HEK293 (cell line): ENCODE results near the gene SULT4A1.

Source experiments
- CTCF ChIA-PET: fragments of 350-600 bp; formaldehyde crosslinking; extraction: SDS; loops from one replicate; lab custom pipeline; 2021; ENCODE audit warnings: antibody characterized with exemption; lab: Yijun Ruan, JAX
- POLR2A ChIA-PET: fragments of 300-600 bp; formaldehyde crosslinking; extraction: SDS; loops from one replicate; lab custom pipeline; 2020; ENCODE audit warnings: antibody characterized with exemption, inconsistent platforms; lab: Yijun Ruan, JAX
- H3K27ac ChIP-seq: fragments of 200-500 bp; sonication (Bioruptor generic); 2 replicates; pipeline ENCODE4 v1.5.1; 2014; ENCODE audit warnings: low read depth, low read length, control low read depth, inconsistent platforms; ENCODE audit errors: extremely low read depth
- H3K36me3 ChIP-seq, 2 experiments: fragments of 200-500 bp in 1 of 2; sonication (Bioruptor generic) in 1 of 2; 1 replicate in 1 of 2; 2 replicates in 1 of 2; pipeline ENCODE4 v1.5.1; 2014 to 2017; ENCODE audit warnings: inconsistent platforms in 2 of 2, low read length in 2 of 2; ENCODE audit not compliant: control insufficient read depth in 2 of 2, insufficient read depth in 1 of 2
- H3K4me1 ChIP-seq: fragments of 200-500 bp; sonication (Bioruptor generic); 2 replicates; pipeline ENCODE4 v1.5.1; 2014; ENCODE audit warnings: mild to moderate bottlenecking, low read length, inconsistent platforms; ENCODE audit not compliant: control insufficient read depth, insufficient read depth
- H3K4me3 ChIP-seq: 2 replicates; pipeline ENCODE4 v1.5.1; 2011; ENCODE audit warnings: low read depth, mild to moderate bottlenecking, control low read depth, low read length, moderate library complexity
- H3K9me3 ChIP-seq: fragments of 200-500 bp; sonication (Bioruptor generic); 2 replicates; pipeline ENCODE4 v1.5.1; 2014; ENCODE audit warnings: low read depth, low read length, inconsistent platforms; ENCODE audit not compliant: control insufficient read depth, insufficient read depth
- FEZF1 ChIP-seq: fragments of 450-650 bp; formaldehyde crosslinking; IDR thresholded peaks from 2 replicates; pipeline ENCODE4 v1.5.1; 2016; ENCODE audit warnings: missing biosample characterization, missing genetic modification characterization
- GLIS1 ChIP-seq: fragments of 450-650 bp; formaldehyde crosslinking; IDR thresholded peaks from 2 replicates; pipeline ENCODE4 v1.5.1; 2016; ENCODE audit warnings: missing biosample characterization, missing genetic modification characterization
- KLF17 ChIP-seq: fragments of 450-650 bp; formaldehyde crosslinking; IDR thresholded peaks from 2 replicates; pipeline ENCODE4 v1.5.1; 2016; ENCODE audit warnings: missing biosample characterization, missing genetic modification characterization
- TCF7L2 ChIP-seq: IDR thresholded peaks from 2 replicates; pipeline ENCODE4 v1.6.1; 2011; ENCODE audit warnings: low read depth, mild to moderate bottlenecking, inconsistent platforms, low read length, moderate library complexity, borderline replicate concordance
- ZIC2 ChIP-seq: fragments of 450-650 bp; formaldehyde crosslinking; IDR thresholded peaks from 2 replicates; pipeline ENCODE4 v1.5.1; 2016; ENCODE audit warnings: missing biosample characterization, missing genetic modification characterization
- ZNF138 ChIP-seq: fragments of 450-650 bp; formaldehyde crosslinking; IDR thresholded peaks from 2 replicates; pipeline ENCODE4 v1.5.1; 2016; ENCODE audit warnings: missing biosample characterization, missing genetic modification characterization, borderline replicate concordance
- ZNF16 ChIP-seq: fragments of 450-650 bp; formaldehyde crosslinking; IDR thresholded peaks from 2 replicates; pipeline ENCODE4 v1.5.1; 2016; ENCODE audit warnings: low read depth, missing biosample characterization, missing genetic modification characterization
- ZNF18 ChIP-seq: fragments of 450-650 bp; formaldehyde crosslinking; IDR thresholded peaks from 2 replicates; pipeline ENCODE4 v1.5.1; 2016; ENCODE audit warnings: missing biosample characterization, missing genetic modification characterization
- ZNF184 ChIP-seq: fragments of 450-650 bp; IDR thresholded peaks from 2 replicates; pipeline ENCODE4 v1.5.1; 2018; ENCODE audit warnings: missing biosample characterization, mild to moderate bottlenecking, missing genetic modification characterization
- ZNF416 ChIP-seq: fragments of 450-650 bp; formaldehyde crosslinking; IDR thresholded peaks from 2 replicates; pipeline ENCODE4 v1.5.1; 2016; ENCODE audit warnings: missing biosample characterization, missing genetic modification characterization
- ZNF544 ChIP-seq: fragments of 450-650 bp; formaldehyde crosslinking; IDR thresholded peaks from 2 replicates; pipeline ENCODE4 v1.5.0; 2017; ENCODE audit warnings: missing biosample characterization, missing genetic modification characterization
- ZNF621 ChIP-seq: fragments of 450-650 bp; formaldehyde crosslinking; IDR thresholded peaks from 2 replicates; pipeline ENCODE4 v1.5.1; 2017; ENCODE audit warnings: missing biosample characterization, missing genetic modification characterization
- ZNF624 ChIP-seq: fragments of 450-650 bp; formaldehyde crosslinking; IDR thresholded peaks from 2 replicates; pipeline ENCODE4 v1.5.1; 2017; ENCODE audit warnings: missing biosample characterization, missing genetic modification characterization
- ZNF639 ChIP-seq: fragments of 450-650 bp; formaldehyde crosslinking; IDR thresholded peaks from 2 replicates; pipeline ENCODE4 v1.5.1; 2016; ENCODE audit warnings: missing biosample characterization, missing genetic modification characterization
- TF ChIP-seq, protein P1 (sequence below): fragments of 450-650 bp; formaldehyde crosslinking; IDR thresholded peaks from 2 replicates; pipeline ENCODE4 v1.5.1; 2017; ENCODE audit warnings: missing biosample characterization, missing genetic modification characterization
- TF ChIP-seq, protein P2 (sequence below): fragments of 450-650 bp; formaldehyde crosslinking; IDR thresholded peaks from 2 replicates; pipeline ENCODE4 v1.5.1; 2016; ENCODE audit warnings: missing biosample characterization, missing genetic modification characterization, borderline replicate concordance
- TF ChIP-seq, protein P3 (sequence below): fragments of 450-650 bp; formaldehyde crosslinking; IDR thresholded peaks from 2 replicates; pipeline ENCODE4 v1.5.1; 2017; ENCODE audit warnings: missing biosample characterization, missing genetic modification characterization
- TF ChIP-seq, protein P4 (sequence below): fragments of 450-650 bp; formaldehyde crosslinking; IDR thresholded peaks from 2 replicates; pipeline ENCODE4 v1.5.1; 2016; ENCODE audit warnings: missing biosample characterization, missing genetic modification characterization
- TF ChIP-seq, protein P5 (sequence below): fragments of 450-650 bp; formaldehyde crosslinking; IDR thresholded peaks from 2 replicates; pipeline ENCODE4 v1.5.1; 2016; ENCODE audit warnings: missing biosample characterization, missing genetic modification characterization

SULT4A1 gene

GRCh38 chr22:43849731-43850130 lies 12.6 kb downstream of the SULT4A1 start (continued):
- TF ChIP-seq ZNF18 (tag by site-specific recombination) (no peak), ZNF544 (tag by site-specific recombination) (no peak), ZNF621 (tag by site-specific recombination) (no peak), ZNF624 (tag by site-specific recombination) (no peak)
- TF ChIP-seq, protein P1, sequence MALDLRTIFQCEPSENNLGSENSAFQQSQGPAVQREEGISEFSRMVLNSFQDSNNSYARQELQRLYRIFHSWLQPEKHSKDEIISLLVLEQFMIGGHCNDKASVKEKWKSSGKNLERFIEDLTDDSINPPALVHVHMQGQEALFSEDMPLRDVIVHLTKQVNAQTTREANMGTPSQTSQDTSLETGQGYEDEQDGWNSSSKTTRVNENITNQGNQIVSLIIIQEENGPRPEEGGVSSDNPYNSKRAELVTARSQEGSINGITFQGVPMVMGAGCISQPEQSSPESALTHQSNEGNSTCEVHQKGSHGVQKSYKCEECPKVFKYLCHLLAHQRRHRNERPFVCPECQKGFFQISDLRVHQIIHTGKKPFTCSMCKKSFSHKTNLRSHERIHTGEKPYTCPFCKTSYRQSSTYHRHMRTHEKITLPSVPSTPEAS (tag by site-specific recombination): no peak
- TF ChIP-seq, protein P2, sequence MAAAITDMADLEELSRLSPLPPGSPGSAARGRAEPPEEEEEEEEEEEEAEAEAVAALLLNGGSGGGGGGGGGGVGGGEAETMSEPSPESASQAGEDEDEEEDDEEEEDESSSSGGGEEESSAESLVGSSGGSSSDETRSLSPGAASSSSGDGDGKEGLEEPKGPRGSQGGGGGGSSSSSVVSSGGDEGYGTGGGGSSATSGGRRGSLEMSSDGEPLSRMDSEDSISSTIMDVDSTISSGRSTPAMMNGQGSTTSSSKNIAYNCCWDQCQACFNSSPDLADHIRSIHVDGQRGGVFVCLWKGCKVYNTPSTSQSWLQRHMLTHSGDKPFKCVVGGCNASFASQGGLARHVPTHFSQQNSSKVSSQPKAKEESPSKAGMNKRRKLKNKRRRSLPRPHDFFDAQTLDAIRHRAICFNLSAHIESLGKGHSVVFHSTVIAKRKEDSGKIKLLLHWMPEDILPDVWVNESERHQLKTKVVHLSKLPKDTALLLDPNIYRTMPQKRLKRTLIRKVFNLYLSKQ (tag by site-specific recombination): no peak
- TF ChIP-seq, protein P3, sequence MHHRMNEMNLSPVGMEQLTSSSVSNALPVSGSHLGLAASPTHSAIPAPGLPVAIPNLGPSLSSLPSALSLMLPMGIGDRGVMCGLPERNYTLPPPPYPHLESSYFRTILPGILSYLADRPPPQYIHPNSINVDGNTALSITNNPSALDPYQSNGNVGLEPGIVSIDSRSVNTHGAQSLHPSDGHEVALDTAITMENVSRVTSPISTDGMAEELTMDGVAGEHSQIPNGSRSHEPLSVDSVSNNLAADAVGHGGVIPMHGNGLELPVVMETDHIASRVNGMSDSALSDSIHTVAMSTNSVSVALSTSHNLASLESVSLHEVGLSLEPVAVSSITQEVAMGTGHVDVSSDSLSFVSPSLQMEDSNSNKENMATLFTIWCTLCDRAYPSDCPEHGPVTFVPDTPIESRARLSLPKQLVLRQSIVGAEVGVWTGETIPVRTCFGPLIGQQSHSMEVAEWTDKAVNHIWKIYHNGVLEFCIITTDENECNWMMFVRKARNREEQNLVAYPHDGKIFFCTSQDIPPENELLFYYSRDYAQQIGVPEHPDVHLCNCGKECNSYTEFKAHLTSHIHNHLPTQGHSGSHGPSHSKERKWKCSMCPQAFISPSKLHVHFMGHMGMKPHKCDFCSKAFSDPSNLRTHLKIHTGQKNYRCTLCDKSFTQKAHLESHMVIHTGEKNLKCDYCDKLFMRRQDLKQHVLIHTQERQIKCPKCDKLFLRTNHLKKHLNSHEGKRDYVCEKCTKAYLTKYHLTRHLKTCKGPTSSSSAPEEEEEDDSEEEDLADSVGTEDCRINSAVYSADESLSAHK (tag by site-specific recombination): no peak

- no peak overlapping the region for H3K27ac ChIP-seq
- no peaks in the 10 kb centered on the region for H3K9me3 ChIP-seq
- H3K36me3 ChIP-seq: no peaks in the 10 kb centered on the region
- ChIA-PET POLR2A (no interaction called here), CTCF (interaction anchor here (0.6 to 2.4 kb wide), 5 partner anchors 34 to 465 kb away, joined by 3 to 6 read pairs (median 3); no protein-coding TSS in a partner anchor)
- no peaks in the 10 kb centered on the region for H3K4me1 ChIP-seq
- no peak overlapping the region for H3K4me3 ChIP-seq
- TF ChIP-seq ZNF138 (tag by site-specific recombination) (no peak), ZIC2 (tag by site-specific recombination) (peak; percentile 98), KLF17 (no peak), ZNF416 (tag by site-specific recombination) (no peak), GLIS1 (tag by site-specific recombination) (peak; percentile 68), ZNF16 (no peak), FEZF1 (tag by site-specific recombination) (no peak), ZNF184 (tag by site-specific recombination) (no peak), ZNF639 (tag by site-specific recombination) (no peak), TCF7L2 (no peak)
- TF ChIP-seq, protein P4, sequence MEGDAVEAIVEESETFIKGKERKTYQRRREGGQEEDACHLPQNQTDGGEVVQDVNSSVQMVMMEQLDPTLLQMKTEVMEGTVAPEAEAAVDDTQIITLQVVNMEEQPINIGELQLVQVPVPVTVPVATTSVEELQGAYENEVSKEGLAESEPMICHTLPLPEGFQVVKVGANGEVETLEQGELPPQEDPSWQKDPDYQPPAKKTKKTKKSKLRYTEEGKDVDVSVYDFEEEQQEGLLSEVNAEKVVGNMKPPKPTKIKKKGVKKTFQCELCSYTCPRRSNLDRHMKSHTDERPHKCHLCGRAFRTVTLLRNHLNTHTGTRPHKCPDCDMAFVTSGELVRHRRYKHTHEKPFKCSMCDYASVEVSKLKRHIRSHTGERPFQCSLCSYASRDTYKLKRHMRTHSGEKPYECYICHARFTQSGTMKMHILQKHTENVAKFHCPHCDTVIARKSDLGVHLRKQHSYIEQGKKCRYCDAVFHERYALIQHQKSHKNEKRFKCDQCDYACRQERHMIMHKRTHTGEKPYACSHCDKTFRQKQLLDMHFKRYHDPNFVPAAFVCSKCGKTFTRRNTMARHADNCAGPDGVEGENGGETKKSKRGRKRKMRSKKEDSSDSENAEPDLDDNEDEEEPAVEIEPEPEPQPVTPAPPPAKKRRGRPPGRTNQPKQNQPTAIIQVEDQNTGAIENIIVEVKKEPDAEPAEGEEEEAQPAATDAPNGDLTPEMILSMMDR (tag by site-specific recombination): peak; percentile 54; the same call in 1 of the 2 replicates
- TF ChIP-seq, protein P5, sequence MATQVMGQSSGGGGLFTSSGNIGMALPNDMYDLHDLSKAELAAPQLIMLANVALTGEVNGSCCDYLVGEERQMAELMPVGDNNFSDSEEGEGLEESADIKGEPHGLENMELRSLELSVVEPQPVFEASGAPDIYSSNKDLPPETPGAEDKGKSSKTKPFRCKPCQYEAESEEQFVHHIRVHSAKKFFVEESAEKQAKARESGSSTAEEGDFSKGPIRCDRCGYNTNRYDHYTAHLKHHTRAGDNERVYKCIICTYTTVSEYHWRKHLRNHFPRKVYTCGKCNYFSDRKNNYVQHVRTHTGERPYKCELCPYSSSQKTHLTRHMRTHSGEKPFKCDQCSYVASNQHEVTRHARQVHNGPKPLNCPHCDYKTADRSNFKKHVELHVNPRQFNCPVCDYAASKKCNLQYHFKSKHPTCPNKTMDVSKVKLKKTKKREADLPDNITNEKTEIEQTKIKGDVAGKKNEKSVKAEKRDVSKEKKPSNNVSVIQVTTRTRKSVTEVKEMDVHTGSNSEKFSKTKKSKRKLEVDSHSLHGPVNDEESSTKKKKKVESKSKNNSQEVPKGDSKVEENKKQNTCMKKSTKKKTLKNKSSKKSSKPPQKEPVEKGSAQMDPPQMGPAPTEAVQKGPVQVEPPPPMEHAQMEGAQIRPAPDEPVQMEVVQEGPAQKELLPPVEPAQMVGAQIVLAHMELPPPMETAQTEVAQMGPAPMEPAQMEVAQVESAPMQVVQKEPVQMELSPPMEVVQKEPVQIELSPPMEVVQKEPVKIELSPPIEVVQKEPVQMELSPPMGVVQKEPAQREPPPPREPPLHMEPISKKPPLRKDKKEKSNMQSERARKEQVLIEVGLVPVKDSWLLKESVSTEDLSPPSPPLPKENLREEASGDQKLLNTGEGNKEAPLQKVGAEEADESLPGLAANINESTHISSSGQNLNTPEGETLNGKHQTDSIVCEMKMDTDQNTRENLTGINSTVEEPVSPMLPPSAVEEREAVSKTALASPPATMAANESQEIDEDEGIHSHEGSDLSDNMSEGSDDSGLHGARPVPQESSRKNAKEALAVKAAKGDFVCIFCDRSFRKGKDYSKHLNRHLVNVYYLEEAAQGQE (tag by site-specific recombination): peak; percentile 21; the same call in 1 of the 2 replicates
Measured at GRCh38 chr22:43848366-43849171, 13.7 kb downstream of the SULT4A1 start.
